CD1c-positive myeloid dendritic cell (primary cell): ENCODE data around the gene ANKRD27.
"Not testable (repeated sequence)": the region's sequence is repeated elsewhere in the genome, so short reads cannot be mapped to it uniquely, and the experiment has no call there.

Experiments
- DNase-seq: peaks from one replicate; pipeline ENCODE4 v3.0.0-alpha.2; 2016; ENCODE audit errors: extremely low spot score

ANKRD27 gene

DNA sequence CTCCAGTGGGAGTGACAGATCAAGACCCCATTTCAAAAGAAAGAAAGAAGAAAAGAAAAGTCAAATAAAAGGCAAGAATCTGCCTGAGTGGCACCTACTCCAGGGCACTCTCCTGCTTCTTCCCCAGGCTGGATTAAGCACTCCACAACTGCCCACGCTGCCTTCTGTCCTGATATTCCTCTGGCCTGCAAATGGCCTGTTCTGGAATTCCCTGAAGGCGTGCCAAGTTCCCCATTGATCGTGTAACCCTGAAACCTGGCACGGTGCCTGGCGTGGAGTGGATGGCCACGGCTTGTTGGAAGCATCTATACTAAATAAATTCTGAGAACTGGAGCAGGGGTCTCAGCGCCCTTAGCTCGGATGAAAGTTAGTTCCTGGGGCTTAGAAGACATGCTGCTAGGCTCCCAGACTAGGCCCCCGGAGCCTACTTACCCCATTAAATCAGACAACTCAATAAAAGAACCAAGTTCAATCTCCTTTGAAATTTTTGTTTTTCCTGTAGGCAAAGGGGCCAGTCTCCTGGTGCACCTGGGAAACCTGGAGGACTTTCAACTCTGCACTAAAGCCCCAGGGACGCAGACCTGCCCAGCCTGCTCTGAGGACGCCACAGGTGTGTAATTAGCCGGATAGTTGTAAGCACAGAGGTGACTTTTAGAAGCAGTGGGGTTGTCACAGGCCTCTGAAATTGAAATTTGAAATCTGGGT, 21.9 kb downstream of the ANKRD27 start:
- DNase-seq = no peak

- not testable (repeated sequence) for DNase-seq
These were observed 22.6 kb downstream of the ANKRD27 start for GRCh38 chr19:32652331-32652730.

- DNase-seq = no peak
These were observed 23.2 kb downstream of the ANKRD27 start for GRCh38 chr19:32651729-32652140.

GRCh38 chr19:32650671-32651070, 24.3 kb downstream of the ANKRD27 start:
- no peak for DNase-seq

GRCh38 chr19:32649751-32650150, 25.2 kb downstream of the ANKRD27 start:
- no peak for DNase-seq

GRCh38 chr19:32647361-32647760, 27.6 kb downstream of the ANKRD27 start:
- no peak for DNase-seq

DNA sequence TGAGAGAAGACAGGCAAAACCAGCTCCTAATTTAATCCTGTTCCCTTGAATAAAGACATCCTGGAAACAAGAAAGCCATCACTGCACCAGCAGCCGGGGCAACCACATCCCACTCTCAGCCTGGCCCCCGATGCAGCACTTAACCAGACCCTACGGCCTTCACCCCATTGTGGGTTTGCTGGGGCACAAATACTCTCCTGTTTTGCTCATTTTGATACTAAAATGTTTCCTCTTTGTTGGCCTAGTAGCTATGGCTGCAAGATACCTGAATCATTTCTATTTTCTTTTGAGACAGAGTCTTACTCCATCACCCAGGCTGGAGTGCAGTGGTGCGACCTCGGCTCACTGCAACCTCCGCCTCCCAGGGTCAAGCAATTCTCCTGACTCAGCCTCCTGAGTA, 28.4 kb downstream of the ANKRD27 start:
- no peak for DNase-seq

DNA sequence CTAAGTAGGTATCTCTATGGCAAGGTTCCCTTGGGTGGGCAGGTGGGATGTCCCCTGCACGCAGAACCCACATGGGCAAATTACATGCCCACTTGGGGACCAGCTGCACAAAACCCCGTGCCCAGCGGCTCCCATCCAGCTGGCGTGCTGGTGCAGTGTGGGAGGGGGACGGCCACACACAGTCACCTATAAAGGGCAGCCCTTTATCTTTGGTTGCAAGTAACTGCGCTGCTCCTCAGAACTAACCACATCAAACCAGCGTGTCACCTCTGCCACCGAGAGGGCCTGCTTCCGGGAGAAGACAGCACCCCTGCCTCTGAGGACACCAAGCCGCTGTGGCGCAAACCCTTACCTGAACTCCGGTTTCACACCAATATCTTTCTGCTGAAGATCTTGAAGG, 32.2 kb downstream of the ANKRD27 start:
- DNase-seq = no peak

- DNase-seq = no peak
These were observed 36.4 kb downstream of the ANKRD27 start for GRCh38 chr19:32638625-32639024.

DNA sequence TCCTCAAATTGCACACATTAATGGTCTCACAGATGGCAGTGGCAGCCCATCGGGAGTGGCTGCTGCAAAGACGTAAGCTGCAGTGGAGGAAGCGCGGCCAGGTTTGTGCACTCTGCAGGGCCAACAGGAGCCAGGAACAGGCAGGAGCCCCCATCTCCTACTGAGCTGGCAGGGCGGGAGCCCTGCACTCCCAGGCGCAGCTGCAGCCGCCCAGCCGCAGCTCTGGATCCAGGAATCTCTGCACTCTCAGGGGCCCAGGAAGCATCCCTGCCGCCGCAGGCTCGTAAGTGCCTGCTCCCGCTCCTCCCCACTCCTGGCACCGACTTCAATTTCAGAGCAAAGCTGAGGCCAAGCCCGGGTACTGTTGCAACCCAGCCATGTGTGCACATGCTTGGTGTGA, 37.5 kb downstream of the ANKRD27 start:
- DNase-seq = no peak

DNA sequence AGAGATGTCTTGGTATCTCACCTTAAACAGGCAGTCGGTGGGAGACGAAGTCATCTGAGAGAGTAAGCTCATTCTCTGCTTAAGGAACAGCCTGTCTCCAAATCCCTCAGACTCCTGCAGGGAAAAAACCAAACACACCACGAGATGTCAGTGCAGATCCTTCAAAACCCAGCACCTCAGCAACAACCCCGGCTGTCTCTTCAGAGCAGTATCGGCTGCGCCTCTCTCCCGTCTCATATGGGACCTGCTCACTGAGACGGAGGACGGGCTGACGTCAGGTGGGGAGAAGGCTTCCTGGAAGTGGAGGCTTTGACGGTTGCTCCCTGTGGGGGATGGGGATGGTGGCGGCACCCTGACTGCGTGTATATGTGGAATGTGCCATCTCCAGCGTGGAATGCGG, 43.6 kb downstream of the ANKRD27 start:
- no peak for DNase-seq

- no peak for DNase-seq
These were observed 44.6 kb downstream of the ANKRD27 start for GRCh38 chr19:32630338-32630737.

DNA sequence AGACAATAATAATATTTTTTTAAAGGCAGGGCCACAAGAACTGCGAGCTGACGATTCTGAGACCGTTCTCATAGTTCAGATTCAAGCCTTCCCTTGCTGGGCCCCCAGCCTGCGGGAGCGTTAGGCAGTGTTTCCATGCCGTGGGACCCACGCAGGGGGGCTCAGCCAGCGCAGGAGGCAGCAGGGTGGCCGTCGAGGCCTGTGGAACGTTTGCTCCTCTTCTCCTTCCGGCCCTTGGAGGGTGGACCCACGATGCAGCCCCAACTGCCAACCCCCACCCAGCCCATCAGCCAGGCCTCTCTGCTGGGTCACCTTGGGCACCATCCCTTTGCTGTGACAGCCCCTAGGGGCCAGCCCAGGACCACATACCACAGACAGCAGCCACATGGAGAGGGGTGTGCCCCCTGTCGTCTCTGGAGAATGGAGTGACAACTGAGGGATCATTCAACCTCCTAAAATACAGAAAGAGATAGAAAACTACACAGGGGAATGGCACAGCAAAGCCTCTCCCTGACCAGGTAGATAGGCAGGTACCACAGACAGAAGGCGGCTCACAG, 47.2 kb downstream of the ANKRD27 start:
- DNase-seq = no peak

- no peak for DNase-seq
These were observed 48.0 kb downstream of the ANKRD27 start for GRCh38 chr19:32626969-32627368.

DNA sequence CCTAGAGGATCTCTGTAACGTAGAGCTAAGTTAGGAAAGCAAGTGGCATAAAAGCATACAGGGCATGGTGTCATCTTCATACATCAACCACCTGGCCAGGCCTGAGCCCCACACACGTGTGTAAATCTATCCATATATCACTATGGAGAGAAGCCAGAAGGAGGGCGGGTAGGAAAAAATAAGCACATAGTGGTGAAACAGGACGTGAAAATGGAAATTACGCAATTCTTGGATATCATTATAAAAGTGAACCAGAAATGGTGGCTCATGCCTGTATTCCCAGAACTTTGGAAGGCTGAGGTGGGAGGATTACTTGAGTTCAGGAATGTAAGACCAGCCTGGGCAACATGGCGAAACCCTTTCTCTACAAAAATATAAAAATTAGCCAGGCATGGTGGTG, 50.6 kb downstream of the ANKRD27 start:
- DNase-seq = no peak

GRCh38 chr19:32622002-32622401, 53.0 kb downstream of the ANKRD27 start:
- DNase-seq = no peak

DNA sequence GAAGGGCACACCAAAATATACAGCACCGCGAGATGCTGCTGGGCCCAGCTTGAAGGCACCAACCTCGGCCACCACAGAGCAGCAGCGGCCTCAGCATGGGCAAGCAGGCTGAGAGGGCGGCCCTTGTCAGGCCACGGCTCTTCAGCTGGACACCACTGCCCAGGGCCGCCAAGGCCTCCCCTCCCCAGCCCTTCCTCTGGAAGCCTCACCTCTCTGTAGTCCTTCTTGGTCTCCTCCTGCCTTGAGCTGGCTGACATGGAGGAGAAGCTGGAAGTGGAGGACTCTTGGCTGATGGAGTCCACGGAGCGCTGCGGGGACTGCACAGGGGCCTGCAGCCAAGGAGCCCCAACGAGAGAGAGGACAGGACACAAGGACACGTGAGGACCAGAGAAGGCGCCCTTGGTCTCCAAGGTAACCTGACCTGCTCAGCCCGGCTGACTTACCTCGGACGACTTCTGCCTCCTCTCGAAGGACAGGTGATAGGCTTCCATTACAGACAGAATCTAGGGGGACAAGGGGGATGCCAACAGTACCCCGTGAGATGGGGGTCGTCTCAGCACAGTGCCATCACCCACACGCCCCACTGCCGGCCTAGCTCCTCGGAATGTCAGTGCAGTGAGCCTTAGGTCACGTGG, 55.8 kb downstream of the ANKRD27 start:
- DNase-seq = no peak

DNA sequence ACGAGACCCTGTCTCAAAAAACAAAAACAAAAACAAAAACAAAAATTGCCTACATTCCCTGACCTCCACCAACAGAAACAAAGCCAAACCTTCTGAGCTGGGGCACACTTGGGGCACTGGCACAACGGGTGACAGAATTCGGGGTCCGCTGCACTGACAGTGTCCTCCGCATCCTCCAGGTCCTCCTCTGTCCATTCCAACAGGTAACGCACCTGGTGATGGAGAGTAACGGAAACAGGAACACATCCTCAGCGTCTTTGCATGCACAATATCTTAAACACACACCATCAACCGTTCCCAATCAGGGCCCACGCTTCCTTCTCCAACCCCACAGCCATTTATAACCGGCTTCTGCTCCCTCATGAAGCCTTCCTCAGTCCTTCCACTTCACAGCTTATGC, 59.4 kb downstream of the ANKRD27 start:
- no peak for DNase-seq

DNA sequence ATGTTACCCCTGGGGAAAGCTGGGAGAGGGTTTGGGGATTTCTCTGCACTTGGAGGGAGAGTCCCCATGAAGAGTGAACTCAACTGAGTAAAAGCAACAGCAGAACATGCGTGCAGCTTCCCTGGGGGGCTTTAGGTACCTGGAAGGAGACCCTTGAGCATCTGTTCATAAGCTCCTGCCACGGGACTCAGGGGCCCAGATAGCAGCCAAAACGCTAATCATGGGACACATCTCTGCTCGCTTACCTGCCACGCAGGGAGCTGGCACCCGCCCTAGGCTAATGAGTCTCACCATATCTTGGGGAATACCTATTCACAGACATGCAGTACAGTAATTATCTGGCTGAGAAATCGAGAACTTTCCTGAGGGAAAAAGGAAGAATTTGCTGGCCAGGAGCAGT, 60.1 kb downstream of the ANKRD27 start:
- DNase-seq = no peak

GRCh38 chr19:32613008-32613407, 62.0 kb downstream of the ANKRD27 start:
- no peak for DNase-seq

DNA sequence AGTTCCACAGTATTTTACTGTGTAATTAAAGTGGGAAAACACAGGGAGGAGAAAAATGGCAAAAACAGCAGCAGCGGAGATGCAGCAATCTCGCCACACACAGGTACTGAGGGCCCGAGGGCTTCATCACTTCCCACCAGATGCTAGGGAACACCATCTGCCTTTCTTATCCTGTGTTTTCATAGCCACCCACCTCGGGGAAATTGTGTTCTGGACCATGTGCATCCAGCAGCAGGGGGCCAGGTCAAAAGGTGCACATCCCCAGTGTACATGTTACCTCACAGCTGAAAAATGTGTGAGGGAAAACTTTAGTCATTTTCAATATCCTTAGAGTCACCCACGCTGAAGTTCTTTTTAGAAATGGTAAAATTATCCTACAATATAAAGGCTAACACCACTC, 63.8 kb downstream of the ANKRD27 start:
- DNase-seq = no peak

DNA sequence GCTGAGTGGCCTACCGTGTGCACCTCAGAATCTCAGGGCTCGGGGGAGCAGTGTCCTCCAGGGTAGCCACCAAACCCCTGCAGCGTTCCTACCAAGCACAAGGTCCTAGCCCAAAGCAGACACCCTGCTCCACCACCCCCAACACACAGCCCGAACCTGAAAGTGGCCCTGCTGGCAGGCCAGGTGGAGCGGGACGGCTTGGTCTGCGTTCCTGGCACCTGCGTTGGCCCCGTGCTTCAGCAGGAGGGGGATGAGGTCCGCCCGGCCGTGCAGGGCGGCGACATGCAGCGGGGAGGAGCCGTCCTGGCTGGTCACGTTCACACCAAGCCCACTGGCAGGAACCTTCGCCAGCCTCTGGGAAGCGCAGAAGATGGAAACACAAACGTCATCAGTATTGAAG, 67.5 kb downstream of the ANKRD27 start:
- DNase-seq = no peak

GRCh38 chr19:32606289-32606688, 68.7 kb downstream of the ANKRD27 start:
- no peak for DNase-seq
